ENCODE results near the gene AUH.

Gene AUH

DNA sequence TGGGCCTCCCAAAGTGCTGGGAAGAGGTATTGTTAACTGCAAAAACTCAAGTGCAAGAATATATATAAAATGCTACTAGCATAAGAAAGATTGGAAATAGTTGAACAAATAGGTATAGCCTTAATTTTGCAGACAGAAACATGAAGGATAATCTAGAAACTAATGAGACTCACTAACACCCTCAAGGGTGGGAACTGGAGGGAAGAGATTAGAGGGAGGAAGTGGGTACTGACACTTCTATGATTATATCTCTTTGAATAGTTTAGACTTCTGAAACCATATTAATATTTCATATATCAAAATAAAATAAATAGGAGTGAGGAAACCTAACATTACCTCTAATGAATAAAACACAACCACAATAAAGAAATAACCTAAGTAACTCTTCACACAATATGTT, 23.0 kb downstream of the AUH start:
- H3K36me3 ChIP-seq (ENCODE audit: insufficient read depth, low read length): peaks cover 11% of the 10 kb centered on the region
- no peaks in the 10 kb centered on the region for H3K9me3 ChIP-seq (ENCODE audit: control insufficient read depth, insufficient read depth, low read length)

DNA sequence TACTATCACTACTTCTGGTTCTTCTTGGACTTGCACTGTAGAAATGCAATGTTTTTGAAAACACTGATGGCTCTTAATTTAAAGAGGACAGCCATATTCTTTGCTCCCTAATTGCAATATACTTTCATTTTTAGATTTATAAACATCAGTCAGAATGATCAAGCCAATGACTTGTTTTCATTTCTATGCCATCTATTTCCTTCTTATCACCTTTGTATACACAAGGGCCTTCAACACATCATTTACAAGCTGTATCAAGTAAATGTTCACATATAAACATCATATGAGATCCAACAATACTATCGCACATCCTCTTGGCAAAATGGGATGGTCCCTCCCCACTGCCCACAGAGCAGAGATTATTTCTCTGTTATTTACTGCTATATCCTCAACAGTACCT, 24.9 kb downstream of the AUH start:
- Histone ChIP-seq H3K9ac (ENCODE audit: low read depth, low read length) (no peak overlapping the region), H3K4me1 (ENCODE audit: insufficient read depth, low read length) (no peaks in the 10 kb centered on the region), H3K9me3 (ENCODE audit: control insufficient read depth, insufficient read depth, low read length) (no peaks in the 10 kb centered on the region; the same call in 1 of the 2 replicates), H3K36me3 (ENCODE audit: insufficient read depth, low read length) (peaks cover 6% of the 10 kb centered on the region)

More for the DNA sequence above, 23.0 kb downstream of the AUH start:
- H3K4me1 ChIP-seq (ENCODE audit: insufficient read depth, low read length): no peaks in the 10 kb centered on the region
- H3K9ac ChIP-seq (ENCODE audit: low read depth, low read length): no peak overlapping the region

DNA sequence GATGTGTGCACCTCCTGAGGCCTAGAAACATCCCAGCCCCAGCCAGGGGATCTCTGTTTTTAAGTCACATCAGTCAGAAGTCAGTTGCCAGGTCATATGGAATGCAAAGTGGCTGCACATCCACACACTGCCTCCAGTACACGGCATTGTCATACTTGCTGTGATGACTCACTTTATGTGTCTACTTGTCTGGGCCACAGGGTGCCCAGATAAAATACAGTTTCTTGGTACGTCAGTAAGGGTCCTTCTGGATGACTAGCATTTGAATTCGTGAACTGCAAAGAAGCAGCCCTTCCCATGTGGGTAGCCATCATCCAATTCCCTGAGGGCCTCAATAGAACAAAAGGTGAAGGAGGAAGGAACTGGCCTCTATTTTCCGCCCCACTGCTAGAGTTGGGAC, 27.7 kb downstream of the AUH start:
- Histone ChIP-seq H3K9ac (ENCODE audit: low read depth, low read length) (no peak overlapping the region), H3K9me3 (ENCODE audit: control insufficient read depth, insufficient read depth, low read length) (peaks cover 7% of the 10 kb centered on the region; the same call in 1 of the 2 replicates), H3K4me1 (ENCODE audit: insufficient read depth, low read length) (no peaks in the 10 kb centered on the region)

DNA sequence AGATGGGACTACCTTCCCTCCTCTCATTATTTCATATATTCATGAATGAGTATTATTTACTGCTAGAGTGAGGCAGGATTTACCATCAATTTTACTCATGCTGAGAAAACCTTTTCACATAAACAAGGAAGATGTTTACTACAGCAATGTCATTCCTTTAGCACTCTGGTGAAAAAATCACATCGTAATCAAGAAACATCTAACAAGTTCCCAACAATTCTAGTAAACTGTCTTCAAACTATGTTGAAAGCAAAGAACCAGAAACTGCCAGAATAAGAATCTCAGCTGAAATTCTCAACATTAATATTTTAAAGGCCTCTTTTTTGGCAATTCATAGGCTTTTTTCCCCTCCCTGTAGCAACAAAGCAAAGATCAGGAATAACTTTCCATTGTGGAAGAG, 28.2 kb downstream of the AUH start:
- Histone ChIP-seq H3K9me3 (ENCODE audit: control insufficient read depth, insufficient read depth, low read length) (peaks cover 11% of the 10 kb centered on the region), H3K9ac (ENCODE audit: low read depth, low read length) (no peak overlapping the region), H3K4me1 (ENCODE audit: insufficient read depth, low read length) (no peaks in the 10 kb centered on the region), H3K36me3 (ENCODE audit: insufficient read depth, low read length) (no peaks in the 10 kb centered on the region)

More for the DNA sequence above, 27.7 kb downstream of the AUH start:
- no peaks in the 10 kb centered on the region for H3K36me3 ChIP-seq (ENCODE audit: insufficient read depth, low read length)

DNA sequence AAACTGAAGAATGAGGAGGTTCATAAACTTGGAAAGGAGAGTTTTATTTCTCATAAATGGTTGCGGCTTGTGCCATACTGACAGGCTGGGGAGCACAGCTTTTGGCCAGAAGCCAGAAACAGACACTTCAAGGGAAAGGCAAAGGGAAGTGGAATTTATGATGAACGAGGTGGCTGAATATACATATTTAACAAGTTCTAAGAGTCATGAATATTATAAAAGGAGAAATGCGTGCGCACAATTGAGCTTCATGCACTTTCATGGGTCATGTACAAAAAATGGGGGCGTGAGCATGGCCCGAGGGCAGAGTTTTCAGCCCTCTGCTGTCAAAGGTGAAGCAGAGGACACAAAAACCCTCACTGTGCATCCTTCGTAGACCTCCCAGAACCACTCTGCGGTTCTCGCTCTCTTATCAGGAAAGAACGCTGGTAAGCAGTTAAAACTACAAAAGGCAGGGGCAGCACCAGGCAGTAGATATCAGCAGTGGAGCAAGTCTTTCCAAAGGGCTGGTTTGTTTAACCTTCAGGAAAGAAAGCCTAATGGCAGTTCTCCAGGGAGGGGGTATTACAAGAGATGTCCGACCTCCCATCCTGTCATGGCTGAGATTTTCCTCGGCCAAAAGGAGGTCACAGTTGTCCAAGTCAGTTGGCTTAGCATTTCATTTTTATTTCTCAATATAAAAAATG, 29.0 kb downstream of the AUH start:
- Histone ChIP-seq H3K9ac (ENCODE audit: low read depth, low read length) (no peak overlapping the region), H3K9me3 (ENCODE audit: control insufficient read depth, insufficient read depth, low read length) (peaks cover 16% of the 10 kb centered on the region), H3K36me3 (ENCODE audit: insufficient read depth, low read length) (no peaks in the 10 kb centered on the region; the same call in 1 of the 2 replicates), H3K4me1 (ENCODE audit: insufficient read depth, low read length) (no peaks in the 10 kb centered on the region)

DNA sequence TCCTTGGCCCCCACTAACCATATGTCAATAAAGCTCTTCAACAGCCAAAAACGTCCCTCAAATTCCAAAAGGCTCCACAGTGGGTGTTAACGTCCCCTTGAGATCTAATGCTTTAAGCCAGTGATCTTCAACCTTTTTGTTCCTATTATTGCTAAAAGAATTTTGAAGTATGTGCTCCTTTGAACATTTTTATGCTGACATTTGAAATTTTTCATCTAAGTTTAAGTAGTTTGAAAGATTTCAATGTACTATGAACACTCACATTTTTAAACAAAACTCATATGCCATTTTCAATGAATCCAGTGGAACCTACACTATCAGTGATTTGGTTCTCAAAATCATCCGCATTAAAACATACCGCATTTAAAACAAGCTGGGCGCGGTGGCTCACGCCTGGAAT, 29.9 kb downstream of the AUH start:
- H3K9me3 ChIP-seq (ENCODE audit: control insufficient read depth, insufficient read depth, low read length): peaks cover 24% of the 10 kb centered on the region
- H3K36me3 ChIP-seq (ENCODE audit: insufficient read depth, low read length): peaks cover 3% of the 10 kb centered on the region; the same call in 1 of the 2 replicates
- no peaks in the 10 kb centered on the region for H3K4me1 ChIP-seq (ENCODE audit: insufficient read depth, low read length)
- H3K9ac ChIP-seq (ENCODE audit: low read depth, low read length): no peak overlapping the region

DNA sequence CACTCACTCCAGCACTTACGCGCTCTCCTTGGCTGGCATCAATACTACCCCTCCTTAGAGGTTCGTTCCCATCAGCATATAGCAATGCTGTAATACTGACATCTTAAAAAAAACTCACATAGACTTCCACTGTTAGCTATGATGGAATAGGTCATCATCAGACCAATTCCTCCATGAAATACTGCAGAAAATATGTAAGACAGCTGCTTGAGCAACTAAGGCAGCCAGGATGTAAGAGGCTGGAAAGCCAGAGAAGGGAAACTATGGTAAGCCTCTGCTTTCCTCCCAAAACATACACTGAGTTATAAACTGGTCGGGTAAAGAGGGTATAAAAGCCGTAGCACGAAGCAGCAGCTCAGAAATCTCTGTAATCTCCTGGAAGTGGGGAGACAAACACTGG, 33.5 kb downstream of the AUH start:
- no peak overlapping the region for H3K9ac ChIP-seq (ENCODE audit: low read depth, low read length)
- H3K4me1 ChIP-seq (ENCODE audit: insufficient read depth, low read length): no peaks in the 10 kb centered on the region
- peaks cover 3% of the 10 kb centered on the region; the same call in 1 of the 2 replicates for H3K36me3 ChIP-seq (ENCODE audit: insufficient read depth, low read length)
- H3K9me3 ChIP-seq (ENCODE audit: control insufficient read depth, insufficient read depth, low read length): peaks cover 27% of the 10 kb centered on the region

DNA sequence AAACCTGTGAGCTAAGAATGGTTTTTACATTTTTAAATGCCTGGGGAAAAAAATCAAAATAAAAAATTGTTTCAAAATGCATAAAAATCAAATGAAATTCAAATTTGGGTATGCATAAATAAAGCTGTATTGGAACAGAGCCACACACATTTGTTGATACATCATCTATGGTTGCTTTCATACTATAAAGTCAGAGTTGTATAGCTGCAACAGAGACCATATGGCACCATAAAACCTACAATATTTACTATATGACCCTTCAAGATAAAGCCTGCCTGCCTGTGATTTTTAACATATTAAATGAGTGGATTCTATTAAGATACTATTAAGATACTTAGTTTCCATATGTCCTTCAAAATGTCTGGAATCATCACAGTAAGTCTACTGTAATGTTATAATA, 40.0 kb downstream of the AUH start:
- H3K9me3 ChIP-seq (ENCODE audit: control insufficient read depth, insufficient read depth, low read length): peaks cover 1% of the 10 kb centered on the region; the same call in 1 of the 2 replicates
- H3K9ac ChIP-seq (ENCODE audit: low read depth, low read length): no peak overlapping the region
- H3K4me1 ChIP-seq (ENCODE audit: insufficient read depth, low read length): no peaks in the 10 kb centered on the region
- no peaks in the 10 kb centered on the region for H3K36me3 ChIP-seq (ENCODE audit: insufficient read depth, low read length)

DNA sequence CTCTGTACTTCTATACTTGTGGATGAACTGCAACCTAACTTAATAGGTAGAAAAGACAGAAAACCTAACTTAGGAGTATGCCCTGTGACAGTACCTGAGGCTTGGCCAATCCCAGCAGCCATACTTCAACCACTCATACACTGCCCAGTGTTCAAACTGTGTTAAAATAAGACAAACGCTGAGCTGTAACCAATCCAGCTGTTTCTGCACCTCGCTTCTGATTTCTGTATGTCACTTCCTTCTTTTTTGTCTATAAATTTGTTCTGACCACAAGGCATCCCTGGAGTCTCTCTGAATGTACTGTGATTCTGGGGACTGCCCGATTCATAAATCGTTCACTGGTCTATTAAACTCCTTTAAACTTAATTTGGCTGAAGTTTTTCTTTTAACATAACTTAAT, 41.4 kb downstream of the AUH start:
- Histone ChIP-seq H3K9me3 (ENCODE audit: control insufficient read depth, insufficient read depth, low read length) (no peaks in the 10 kb centered on the region), H3K4me1 (ENCODE audit: insufficient read depth, low read length) (no peaks in the 10 kb centered on the region), H3K36me3 (ENCODE audit: insufficient read depth, low read length) (no peaks in the 10 kb centered on the region), H3K9ac (ENCODE audit: low read depth, low read length) (no peak overlapping the region)

DNA sequence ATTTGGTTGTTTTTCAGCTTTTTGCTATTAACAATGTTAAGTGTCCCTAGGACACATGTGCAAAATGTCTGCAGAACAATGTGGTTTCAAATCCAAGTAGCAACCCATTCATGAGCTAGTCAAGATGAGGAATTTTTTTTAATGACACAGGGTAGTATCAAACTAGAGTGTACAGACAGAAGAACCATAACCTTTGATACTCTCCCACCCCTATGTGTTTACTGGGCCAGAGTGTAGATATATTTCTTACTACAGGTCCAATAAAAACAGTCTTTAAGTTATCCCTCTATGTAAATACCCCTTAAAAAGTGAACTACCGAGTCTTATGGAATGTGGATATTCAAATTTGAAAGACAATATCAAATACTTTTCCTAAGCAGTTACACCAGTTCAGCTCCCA, 45.6 kb downstream of the AUH start:
- Histone ChIP-seq H3K36me3 (ENCODE audit: insufficient read depth, low read length) (no peaks in the 10 kb centered on the region), H3K4me1 (ENCODE audit: insufficient read depth, low read length) (no peaks in the 10 kb centered on the region), H3K9me3 (ENCODE audit: control insufficient read depth, insufficient read depth, low read length) (no peaks in the 10 kb centered on the region), H3K9ac (ENCODE audit: low read depth, low read length) (no peak overlapping the region)

DNA sequence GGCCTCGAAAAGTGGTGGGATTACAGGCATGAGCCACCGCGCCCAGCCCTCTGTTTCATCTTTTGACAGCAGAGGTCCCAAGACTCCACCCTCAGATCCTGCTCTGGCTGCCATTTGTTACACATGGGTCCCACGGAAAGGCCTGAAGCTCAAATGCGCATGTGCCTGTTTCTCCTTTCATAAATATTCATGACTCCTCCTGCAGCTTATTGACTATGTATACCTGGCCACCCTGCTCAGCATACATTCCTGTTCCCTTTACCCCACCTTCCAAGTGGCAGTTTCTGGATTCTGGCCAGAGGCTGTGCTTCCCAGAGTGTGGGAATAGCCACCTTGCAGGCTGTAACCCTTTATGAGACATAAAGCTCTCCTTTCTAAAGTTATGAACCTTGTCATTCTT, 46.5 kb downstream of the AUH start:
- Histone ChIP-seq H3K9ac (ENCODE audit: low read depth, low read length) (no peak overlapping the region), H3K36me3 (ENCODE audit: insufficient read depth, low read length) (no peaks in the 10 kb centered on the region), H3K4me1 (ENCODE audit: insufficient read depth, low read length) (no peaks in the 10 kb centered on the region), H3K9me3 (ENCODE audit: control insufficient read depth, insufficient read depth, low read length) (no peaks in the 10 kb centered on the region)

DNA sequence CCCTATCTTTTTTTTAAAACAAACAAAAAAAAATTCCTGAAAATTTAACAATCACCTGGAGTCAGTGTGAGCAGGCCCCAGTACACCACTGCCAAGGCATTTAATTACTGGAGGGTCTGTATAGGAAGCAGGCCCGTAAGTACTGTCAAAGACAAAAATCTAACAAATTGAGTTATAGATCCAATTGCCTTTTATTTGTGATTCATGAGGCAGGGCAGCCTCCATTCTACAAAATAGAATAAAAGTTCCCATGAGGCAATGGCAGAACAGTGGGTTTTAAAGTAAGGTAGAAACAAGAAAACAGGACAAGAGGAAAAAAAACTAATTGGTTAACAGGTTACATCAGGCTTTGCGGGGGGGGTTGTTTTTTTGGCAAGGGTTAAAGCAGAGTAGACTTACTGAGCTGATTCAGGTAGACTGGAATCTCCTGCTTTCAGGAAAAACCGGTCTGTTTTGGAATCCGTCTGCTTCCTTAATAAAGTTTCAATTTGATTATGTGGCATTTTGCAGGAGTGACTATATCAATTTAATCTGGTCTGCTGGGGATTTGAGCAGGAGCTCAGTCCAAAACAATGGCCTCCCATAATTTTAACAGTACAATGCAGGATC, 48.9 kb downstream of the AUH start:
- no peak overlapping the region for H3K9ac ChIP-seq (ENCODE audit: low read depth, low read length)
- no peaks in the 10 kb centered on the region for H3K4me1 ChIP-seq (ENCODE audit: insufficient read depth, low read length)
- H3K36me3 ChIP-seq (ENCODE audit: insufficient read depth, low read length): no peaks in the 10 kb centered on the region
- H3K9me3 ChIP-seq (ENCODE audit: control insufficient read depth, insufficient read depth, low read length): no peaks in the 10 kb centered on the region

DNA sequence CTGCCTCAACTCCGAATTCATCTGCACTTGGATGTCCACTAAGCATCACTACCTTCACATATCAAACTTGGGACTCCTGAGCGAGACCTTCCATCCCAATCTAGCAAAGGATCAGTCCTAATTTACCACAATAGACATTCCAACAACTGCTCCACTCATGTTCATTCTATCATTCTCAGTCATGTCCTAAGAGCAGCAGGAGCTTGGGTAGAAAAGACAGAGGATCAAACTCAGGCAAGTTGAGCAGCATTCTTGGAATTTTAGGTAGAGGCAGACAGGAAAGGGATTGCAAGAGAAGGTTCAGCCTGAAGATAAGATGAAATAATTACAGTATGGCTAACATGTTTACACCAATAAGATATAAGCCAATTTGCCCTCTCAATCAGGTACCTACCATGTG, 51.7 kb downstream of the AUH start:
- H3K9ac ChIP-seq (ENCODE audit: low read depth, low read length): no peak overlapping the region
- H3K36me3 ChIP-seq (ENCODE audit: insufficient read depth, low read length): no peaks in the 10 kb centered on the region
- H3K9me3 ChIP-seq (ENCODE audit: control insufficient read depth, insufficient read depth, low read length): no peaks in the 10 kb centered on the region
- no peaks in the 10 kb centered on the region for H3K4me1 ChIP-seq (ENCODE audit: insufficient read depth, low read length)

DNA sequence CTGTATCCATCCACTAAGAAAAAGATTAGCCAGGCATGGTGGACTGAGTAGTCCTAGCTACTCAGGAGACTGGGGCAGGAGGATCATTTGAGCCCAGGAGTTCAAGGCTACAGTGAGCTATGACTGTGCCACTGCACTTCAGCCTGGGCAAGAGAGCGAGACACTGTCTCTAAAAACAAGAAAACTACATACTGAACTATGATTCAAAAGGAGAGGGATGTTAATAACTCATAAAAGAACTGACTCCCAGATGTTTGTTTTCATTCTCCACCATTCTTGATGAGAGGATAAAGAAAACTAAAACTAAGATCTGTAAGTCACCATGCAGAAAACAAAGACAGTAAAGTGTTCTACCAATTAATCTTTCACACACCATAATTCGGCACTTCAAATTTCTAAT, 53.5 kb downstream of the AUH start:
- H3K4me1 ChIP-seq (ENCODE audit: insufficient read depth, low read length): 0 out of 2 replicates have a peak, but pooled peaks cover 4% of the 10 kb centered on the region
- H3K9me3 ChIP-seq (ENCODE audit: control insufficient read depth, insufficient read depth, low read length): no peaks in the 10 kb centered on the region
- H3K9ac ChIP-seq (ENCODE audit: low read depth, low read length): no peak overlapping the region
- H3K36me3 ChIP-seq (ENCODE audit: insufficient read depth, low read length): no peaks in the 10 kb centered on the region

DNA sequence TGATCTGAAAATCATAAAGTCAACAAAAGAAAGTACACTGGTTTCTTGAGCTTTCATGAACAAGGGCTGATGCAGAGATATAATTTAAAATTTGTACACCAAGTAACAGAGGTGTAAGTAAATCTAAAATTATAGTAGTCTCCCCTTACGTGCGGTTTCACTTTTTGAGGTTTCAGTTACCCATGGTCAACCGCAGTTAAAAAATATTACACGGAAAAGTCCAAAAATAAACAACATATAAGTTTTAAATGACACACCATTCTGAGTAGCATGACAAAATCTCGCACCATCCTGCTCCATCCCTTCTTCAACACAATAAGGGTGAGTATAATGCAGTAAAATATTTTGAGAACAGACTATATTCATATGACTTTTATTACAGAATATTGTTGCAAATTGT, 54.4 kb downstream of the AUH start:
- Histone ChIP-seq H3K4me1 (ENCODE audit: insufficient read depth, low read length) (0 out of 2 replicates have a peak, but pooled peaks cover 4% of the 10 kb centered on the region), H3K9me3 (ENCODE audit: control insufficient read depth, insufficient read depth, low read length) (no peaks in the 10 kb centered on the region), H3K36me3 (ENCODE audit: insufficient read depth, low read length) (no peaks in the 10 kb centered on the region), H3K9ac (ENCODE audit: low read depth, low read length) (no peak overlapping the region)
